Peyer's patch (tissue), 4 donors: ENCODE measurements around the gene LAPTM5. TPM values are rescaled to one million over a fixed set of nuclear protein-coding genes. Genes with fewer than 3 reads are reported as not detected.

Experiments
- DNase-seq, 3 donors: peaks; one replicate each; pipeline ENCODE4 v3.0.0-alpha.2; 2017 to 2019
- H3K27ac ChIP-seq, 4 donors: fragments of 200-600 bp; sonication (generic); one replicate each; pipeline ENCODE4 v1.5.1; 2016 to 2019
- H3K27me3 ChIP-seq, 2 donors: fragments of 200-600 bp; sonication (generic); one replicate each; pipeline ENCODE4 v1.5.1; 2019
- H3K36me3 ChIP-seq, 3 donors: fragments of 200-600 bp; sonication (generic); one replicate each; pipeline ENCODE4 v1.5.1; 2016 to 2019
- H3K4me1 ChIP-seq, 4 donors: fragments of 200-600 bp; sonication (generic); one replicate each; pipeline ENCODE4 v1.5.1; 2016 to 2019
- H3K4me3 ChIP-seq, 4 donors: fragments of 200-600 bp; sonication (generic); 1 replicate in 3 of 4; 2 replicates in 1 of 4; pipeline ENCODE4 v1.5.1; 2016 to 2019; ENCODE audit warnings: mild to moderate bottlenecking in 1 of 4
- H3K9me3 ChIP-seq, 4 donors: fragments of 200-600 bp; sonication (generic); one replicate each; pipeline ENCODE4 v1.5.1; 2016 to 2019; ENCODE audit warnings: mild to moderate bottlenecking in 1 of 4
- CTCF ChIP-seq, 6 experiments: fragments of 450-650 bp in 4 of 6; fragments of 200-600 bp in 2 of 6; sonication (generic) in 1 of 6; IDR thresholded peaks; one replicate each; pipeline ENCODE4 v1.5.1; 2017 to 2019; ENCODE audit warnings: antibody characterized with exemption in 6 of 6, mild to moderate bottlenecking in 3 of 6, moderate library complexity in 1 of 6
- POLR2A ChIP-seq, 2 donors: fragments of 450-650 bp; IDR thresholded peaks; one replicate each; pipeline ENCODE4 v1.5.1; 2017; ENCODE audit warnings: antibody characterized with exemption in 2 of 2, mild to moderate bottlenecking in 2 of 2, moderate library complexity in 2 of 2
- total RNA-seq, 4 donors: library from RNA; depleted of rRNA; stranded (reverse); fragments of >200 nt; gene quantifications; one replicate each; pipeline ENCODE4 v1.1.0, GENCODE V29; 2016

The LAPTM5 gene
- total RNA-seq, 4 donors from 2014 or later: 10.3 to 77.6 (median 18.3) TPM

- no peak for TF ChIP-seq CTCF (IDR thresholded peaks at IDR 0.05)
- TF ChIP-seq POLR2A (IDR thresholded peaks at IDR 0.05): no peak
- Histone ChIP-seq H3K9me3 (no peaks in the 10 kb centered on the region), H3K4me3 (no peak overlapping the region), H3K4me1 (peaks cover 0 to 6% (median 0%) of the 10 kb centered on the region in 4 donors), H3K27me3 (no peaks in the 10 kb centered on the region), H3K36me3 (no peaks in the 10 kb centered on the region), H3K27ac (no peak overlapping the region)
- DNase-seq: no peak
Observed at GRCh38 chr1:30712583-30712982, 45.0 kb downstream of the LAPTM5 start.

- Histone ChIP-seq H3K4me1 (peaks cover 0 to 6% (median 0%) of the 10 kb centered on the region in 4 donors), H3K9me3 (no peaks in the 10 kb centered on the region), H3K36me3 (no peaks in the 10 kb centered on the region), H3K27me3 (no peaks in the 10 kb centered on the region), H3K4me3 (no peak overlapping the region), H3K27ac (no peak overlapping the region)
- no peak for TF ChIP-seq CTCF (IDR thresholded peaks at IDR 0.05)
- TF ChIP-seq POLR2A (IDR thresholded peaks at IDR 0.05): no peak
- DNase-seq: no peak
Observed at GRCh38 chr1:30710407-30710806, 47.2 kb downstream of the LAPTM5 start.

GRCh38 chr1:30708361-30708728 is 49.2 kb downstream of the LAPTM5 start:
- DNase-seq: no peak
- no peaks in the 10 kb centered on the region for H3K27me3 ChIP-seq
- H3K27ac ChIP-seq: no peak overlapping the region
- TF ChIP-seq CTCF (IDR thresholded peaks at IDR 0.05) (no peak), POLR2A (IDR thresholded peaks at IDR 0.05) (no peak)
- peaks cover 0 to 6% (median 0%) of the 10 kb centered on the region in 4 donors for H3K4me1 ChIP-seq
- H3K4me3 ChIP-seq: no peak overlapping the region
- H3K36me3 ChIP-seq: no peaks in the 10 kb centered on the region
- H3K9me3 ChIP-seq: no peaks in the 10 kb centered on the region

GRCh38 chr1:30707412-30708360 is 49.9 kb downstream of the LAPTM5 start:
- Histone ChIP-seq H3K36me3 (no peaks in the 10 kb centered on the region), H3K27me3 (no peaks in the 10 kb centered on the region), H3K9me3 (no peaks in the 10 kb centered on the region), H3K4me3 (no peak overlapping the region), H3K27ac (no peak overlapping the region), H3K4me1 (peaks cover 0 to 6% (median 0%) of the 10 kb centered on the region in 4 donors)
- peak; percentile 46 to 79 (median 78) for DNase-seq
- TF ChIP-seq POLR2A (IDR thresholded peaks at IDR 0.05) (no peak), CTCF (IDR thresholded peaks at IDR 0.05) (peak; percentile 23 to 91 (median 78))

- H3K27me3 ChIP-seq: no peaks in the 10 kb centered on the region
- no peak for TF ChIP-seq CTCF (IDR thresholded peaks at IDR 0.05)
- TF ChIP-seq POLR2A (IDR thresholded peaks at IDR 0.05): no peak
- no peak for DNase-seq
- H3K4me1 ChIP-seq: peaks cover 0 to 6% (median 0%) of the 10 kb centered on the region in 4 donors
- H3K27ac ChIP-seq: no peak overlapping the region
- no peaks in the 10 kb centered on the region for H3K36me3 ChIP-seq
- H3K9me3 ChIP-seq: no peaks in the 10 kb centered on the region
- no peak overlapping the region for H3K4me3 ChIP-seq
Observed at GRCh38 chr1:30706528-30706927, 51.0 kb downstream of the LAPTM5 start.
